Ishikawa (cell line): ENCODE data around the gene ZNHIT3.

ENCODE experiments used
- CEBPB ChIP-seq: IDR thresholded peaks from 2 replicates; pipeline ENCODE4 v1.6.1; 2012
- CREB1 ChIP-seq: IDR thresholded peaks from 2 replicates; pipeline ENCODE4 v1.6.1; 2012; ENCODE audit warnings: low read depth
- EGR1 ChIP-seq: IDR thresholded peaks from 2 replicates; pipeline ENCODE4 v1.6.1; 2012
- EP300 ChIP-seq: IDR thresholded peaks from 2 replicates; pipeline ENCODE4 v1.6.1; 2012; ENCODE audit warnings: borderline replicate concordance
- FOXM1 ChIP-seq: IDR thresholded peaks from 2 replicates; pipeline ENCODE4 v1.6.1; 2012; ENCODE audit warnings: low read depth, borderline replicate concordance
- NFIC ChIP-seq: IDR thresholded peaks from 2 replicates; pipeline ENCODE4 v1.6.1; 2012
- RAD21 ChIP-seq: IDR thresholded peaks from 2 replicates; pipeline ENCODE4 v1.6.1; 2012; ENCODE audit warnings: low read depth
- TAF1 ChIP-seq: IDR thresholded peaks from 2 replicates; pipeline ENCODE4 v1.6.1; 2012; ENCODE audit warnings: low read depth, mild to moderate bottlenecking
- TCF12 ChIP-seq: IDR thresholded peaks from 2 replicates; pipeline ENCODE4 v1.6.1; 2012; ENCODE audit warnings: low read depth
- TEAD4 ChIP-seq: IDR thresholded peaks from 2 replicates; pipeline ENCODE4 v1.6.1; 2012
- YY1 ChIP-seq: IDR thresholded peaks from 2 replicates; pipeline ENCODE4 v1.6.1; 2012; ENCODE audit warnings: low read depth
- ZBTB7A ChIP-seq: IDR thresholded peaks from 2 replicates; pipeline ENCODE4 v1.6.1; 2012; ENCODE audit warnings: low read depth
- TF ChIP-seq, protein P1 (sequence below): IDR thresholded peaks from 2 replicates; pipeline ENCODE4 v1.6.1; 2012
- TF ChIP-seq, protein P2 (sequence below): IDR thresholded peaks from 2 replicates; pipeline ENCODE4 v1.6.1; 2012
- TF ChIP-seq, protein P3 (sequence below): IDR thresholded peaks from 2 replicates; pipeline ENCODE4 v1.6.1; 2012; ENCODE audit warnings: low read depth, mild to moderate bottlenecking

ZNHIT3 gene

DNA sequence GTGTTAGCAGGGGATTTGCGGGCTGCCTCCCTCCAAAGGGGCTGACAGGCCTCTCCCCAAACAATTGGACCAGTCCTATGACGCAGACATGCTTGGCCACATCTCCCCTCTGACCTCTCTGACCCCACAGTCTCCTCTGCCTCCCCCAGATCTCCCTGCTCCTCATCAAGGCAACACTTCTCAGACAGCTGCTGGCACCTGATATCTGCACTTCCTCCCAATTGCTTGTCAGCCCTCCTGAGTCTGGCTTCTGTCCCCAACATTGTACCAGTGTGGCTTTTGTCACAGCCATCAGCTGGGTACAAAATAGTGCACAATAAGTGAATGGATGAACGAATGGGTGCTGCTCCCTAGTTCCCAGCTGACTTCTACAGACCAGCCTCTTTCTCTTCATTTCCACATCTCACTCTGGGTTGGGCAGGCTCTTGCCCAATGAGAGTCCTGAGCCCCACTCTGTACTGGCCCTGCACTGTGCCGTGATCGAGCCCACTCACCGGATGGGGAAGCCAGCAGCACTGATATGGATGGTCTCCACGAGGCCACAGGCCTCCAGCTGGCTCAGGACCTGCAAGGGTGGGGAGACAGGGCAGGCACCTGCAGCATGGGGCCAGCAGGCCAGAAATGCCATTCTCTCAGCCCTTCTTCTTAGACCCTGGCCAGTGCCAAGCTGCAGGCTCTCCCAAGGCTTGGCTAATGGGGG lies 17.1 kb downstream of the ZNHIT3 start:
- no peak for TF ChIP-seq TAF1
- TF ChIP-seq, protein P1, sequence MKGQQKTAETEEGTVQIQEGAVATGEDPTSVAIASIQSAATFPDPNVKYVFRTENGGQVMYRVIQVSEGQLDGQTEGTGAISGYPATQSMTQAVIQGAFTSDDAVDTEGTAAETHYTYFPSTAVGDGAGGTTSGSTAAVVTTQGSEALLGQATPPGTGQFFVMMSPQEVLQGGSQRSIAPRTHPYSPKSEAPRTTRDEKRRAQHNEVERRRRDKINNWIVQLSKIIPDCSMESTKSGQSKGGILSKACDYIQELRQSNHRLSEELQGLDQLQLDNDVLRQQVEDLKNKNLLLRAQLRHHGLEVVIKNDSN: no peak
- no peak for TF ChIP-seq ZBTB7A
- TF ChIP-seq EGR1: no peak

DNA sequence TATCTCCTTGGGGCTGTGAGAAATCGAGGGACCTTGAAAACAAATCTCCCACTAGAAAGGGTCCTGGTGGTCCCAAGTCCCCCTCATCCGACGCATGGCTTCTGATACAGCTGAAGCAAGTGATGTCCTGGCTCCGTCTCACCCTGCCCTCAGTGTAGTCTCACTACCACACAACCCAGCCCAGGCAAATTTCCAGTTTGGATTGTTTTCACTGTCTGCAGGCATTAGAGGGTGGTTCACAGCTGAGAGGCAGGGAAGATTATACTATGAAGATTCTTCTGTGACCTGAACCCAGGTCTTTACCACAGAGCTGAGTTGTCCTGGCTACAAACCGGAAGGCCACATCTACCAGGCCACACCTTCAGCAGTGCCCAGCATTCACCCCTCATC lies 17.7 kb downstream of the ZNHIT3 start:
- TF ChIP-seq EP300 (no peak), YY1 (no peak), CREB1 (no peak), TCF12 (no peak), RAD21 (no peak), TAF1 (no peak), NFIC (no peak), EGR1 (no peak), FOXM1 (no peak), CEBPB (no peak), ZBTB7A (no peak), TEAD4 (no peak)
- TF ChIP-seq, protein P2, sequence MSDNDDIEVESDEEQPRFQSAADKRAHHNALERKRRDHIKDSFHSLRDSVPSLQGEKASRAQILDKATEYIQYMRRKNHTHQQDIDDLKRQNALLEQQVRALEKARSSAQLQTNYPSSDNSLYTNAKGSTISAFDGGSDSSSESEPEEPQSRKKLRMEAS: no peak
- TF ChIP-seq, protein P1: no peak
- TF ChIP-seq, protein P3, sequence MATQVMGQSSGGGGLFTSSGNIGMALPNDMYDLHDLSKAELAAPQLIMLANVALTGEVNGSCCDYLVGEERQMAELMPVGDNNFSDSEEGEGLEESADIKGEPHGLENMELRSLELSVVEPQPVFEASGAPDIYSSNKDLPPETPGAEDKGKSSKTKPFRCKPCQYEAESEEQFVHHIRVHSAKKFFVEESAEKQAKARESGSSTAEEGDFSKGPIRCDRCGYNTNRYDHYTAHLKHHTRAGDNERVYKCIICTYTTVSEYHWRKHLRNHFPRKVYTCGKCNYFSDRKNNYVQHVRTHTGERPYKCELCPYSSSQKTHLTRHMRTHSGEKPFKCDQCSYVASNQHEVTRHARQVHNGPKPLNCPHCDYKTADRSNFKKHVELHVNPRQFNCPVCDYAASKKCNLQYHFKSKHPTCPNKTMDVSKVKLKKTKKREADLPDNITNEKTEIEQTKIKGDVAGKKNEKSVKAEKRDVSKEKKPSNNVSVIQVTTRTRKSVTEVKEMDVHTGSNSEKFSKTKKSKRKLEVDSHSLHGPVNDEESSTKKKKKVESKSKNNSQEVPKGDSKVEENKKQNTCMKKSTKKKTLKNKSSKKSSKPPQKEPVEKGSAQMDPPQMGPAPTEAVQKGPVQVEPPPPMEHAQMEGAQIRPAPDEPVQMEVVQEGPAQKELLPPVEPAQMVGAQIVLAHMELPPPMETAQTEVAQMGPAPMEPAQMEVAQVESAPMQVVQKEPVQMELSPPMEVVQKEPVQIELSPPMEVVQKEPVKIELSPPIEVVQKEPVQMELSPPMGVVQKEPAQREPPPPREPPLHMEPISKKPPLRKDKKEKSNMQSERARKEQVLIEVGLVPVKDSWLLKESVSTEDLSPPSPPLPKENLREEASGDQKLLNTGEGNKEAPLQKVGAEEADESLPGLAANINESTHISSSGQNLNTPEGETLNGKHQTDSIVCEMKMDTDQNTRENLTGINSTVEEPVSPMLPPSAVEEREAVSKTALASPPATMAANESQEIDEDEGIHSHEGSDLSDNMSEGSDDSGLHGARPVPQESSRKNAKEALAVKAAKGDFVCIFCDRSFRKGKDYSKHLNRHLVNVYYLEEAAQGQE: no peak

DNA sequence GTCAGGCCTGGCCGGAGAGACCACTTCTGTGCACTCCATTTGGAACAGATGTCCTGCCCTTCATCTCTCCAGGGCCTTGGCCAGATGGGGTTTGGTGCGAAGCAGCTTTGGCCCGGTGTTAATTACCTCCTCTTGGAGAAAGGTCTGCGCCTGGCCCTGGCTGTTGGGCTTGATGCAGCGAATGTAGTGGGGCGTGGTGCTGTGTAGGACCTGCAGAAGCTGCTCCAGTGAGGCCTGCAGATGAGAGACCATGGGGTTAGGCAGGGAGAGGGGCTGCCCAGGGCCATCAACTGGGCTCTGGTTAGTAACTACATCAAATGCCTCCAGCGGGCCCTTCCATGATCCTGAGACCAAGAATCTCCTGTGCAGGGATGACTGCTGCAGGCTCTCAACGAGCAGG lies 18.7 kb downstream of the ZNHIT3 start:
- TF ChIP-seq ZBTB7A (no peak), CREB1 (no peak), EP300 (no peak), CEBPB (no peak), EGR1 (no peak), TCF12 (no peak), TAF1 (no peak), NFIC (no peak), FOXM1 (no peak), TEAD4 (no peak), RAD21 (no peak), YY1 (no peak)
- TF ChIP-seq, protein P2: no peak
- TF ChIP-seq, protein P3: no peak
- TF ChIP-seq, protein P1: no peak

DNA sequence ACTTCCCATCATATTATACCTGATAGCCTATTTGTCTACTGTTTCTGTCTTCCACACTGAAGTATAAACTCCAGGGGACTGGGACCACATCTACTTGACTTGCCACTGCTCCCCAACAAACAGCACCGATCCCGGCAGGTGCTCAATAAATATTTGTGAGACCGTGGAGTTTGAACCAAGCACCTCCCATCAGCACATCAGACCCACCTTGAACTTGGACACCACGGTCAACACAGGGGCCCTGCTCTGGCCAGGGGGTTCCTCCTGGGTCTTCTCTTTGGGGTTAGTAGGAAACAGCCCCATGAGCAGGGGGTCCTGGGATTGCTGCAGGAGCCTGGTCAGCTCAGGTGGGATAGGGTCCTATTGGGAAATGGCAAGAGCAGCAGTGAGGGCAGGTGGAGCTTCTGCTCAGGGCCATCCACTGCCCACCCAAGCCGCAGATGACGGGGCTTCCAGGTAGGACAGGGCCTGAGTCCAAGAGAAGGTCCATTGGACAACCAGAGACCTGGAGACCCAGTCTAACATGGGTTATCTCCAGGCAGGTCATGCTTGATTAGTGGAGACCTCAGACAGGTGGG lies 19.9 kb downstream of the ZNHIT3 start:
- TF ChIP-seq EP300: no peak
- TF ChIP-seq ZBTB7A: no peak
- no peak for TF ChIP-seq RAD21
- TF ChIP-seq CREB1: no peak
- no peak for TF ChIP-seq TAF1
- TF ChIP-seq, protein P3: no peak
- TF ChIP-seq YY1: no peak
